Suprapubic skin (tissue), 4 donors: Measurements from ENCODE around the gene RRP12. TPM values are rescaled to one million over a fixed set of nuclear protein-coding genes. Genes with fewer than 3 reads are reported as not detected.
"Not testable (repeated sequence)": the region's sequence is repeated elsewhere in the genome, so short reads cannot be mapped to it uniquely, and the experiment has no call there.

Experiments
- DNase-seq, 2 donors: peaks; one replicate each; pipeline ENCODE4 v3.0.0-alpha.2; 2019; ENCODE audit warnings: low spot score in 2 of 2
- H3K27ac ChIP-seq: fragments of 200-600 bp; sonication (generic); one replicate; pipeline ENCODE4 v1.5.1; 2019
- H3K27me3 ChIP-seq: fragments of 200-600 bp; sonication (generic); one replicate; pipeline ENCODE4 v1.5.1; 2019
- H3K36me3 ChIP-seq: fragments of 200-600 bp; sonication (generic); one replicate; pipeline ENCODE4 v1.5.1; 2019
- H3K4me1 ChIP-seq: fragments of 200-600 bp; sonication (generic); one replicate; pipeline ENCODE4 v1.5.1; 2019
- H3K4me3 ChIP-seq: fragments of 200-600 bp; sonication (generic); one replicate; pipeline ENCODE4 v1.5.1; 2019; ENCODE audit warnings: mild to moderate bottlenecking
- H3K9me3 ChIP-seq: fragments of 200-600 bp; sonication (generic); one replicate; pipeline ENCODE4 v1.5.1; 2019
- EP300 ChIP-seq: sonication (generic); formaldehyde crosslinking; IDR thresholded peaks from one replicate; pipeline ENCODE4 v1.6.1; 2017; ENCODE audit warnings: antibody characterized with exemption
- POLR2A ChIP-seq, 2 donors: fragments of 450-650 bp; IDR thresholded peaks; one replicate each; pipeline ENCODE4 v1.6.1; 2017; ENCODE audit warnings: antibody characterized with exemption in 2 of 2, mild to moderate bottlenecking in 2 of 2, moderate library complexity in 2 of 2
- POLR2AphosphoS5 ChIP-seq, 3 donors: sonication (generic); formaldehyde crosslinking; IDR thresholded peaks; one replicate each; pipeline ENCODE4 v1.6.1; 2017; ENCODE audit warnings: antibody characterized with exemption in 3 of 3
- WGBS: methylation state at CpG from one replicate; pipeline ENCODE4 v1.1.5; 2018; 5-methylcytosine and 5-hydroxymethylcytosine counted together
- total RNA-seq, 4 donors: library from RNA; depleted of rRNA; stranded (reverse); fragments of >200 nt; gene quantifications; one replicate each; pipeline ENCODE4 v1.1.0, GENCODE V29; 2016
- TF ChIP-seq, protein P1 (sequence below), 2 donors: fragments of 200-600 bp in 1 of 2; fragments of 450-650 bp in 1 of 2; sonication (generic) in 1 of 2; IDR thresholded peaks; one replicate each; pipeline ENCODE4 v1.5.1; 2016 to 2019; ENCODE audit warnings: antibody characterized with exemption in 2 of 2, mild to moderate bottlenecking in 1 of 2, moderate library complexity in 1 of 2

The RRP12 gene
- total RNA-seq, 4 donors from 2014 or later = 24.5 to 49.3 (median 48.6) TPM

GRCh38 chr10:97355571-97355975 lies 45.6 kb downstream of the RRP12 start:
- TF ChIP-seq, protein P1, sequence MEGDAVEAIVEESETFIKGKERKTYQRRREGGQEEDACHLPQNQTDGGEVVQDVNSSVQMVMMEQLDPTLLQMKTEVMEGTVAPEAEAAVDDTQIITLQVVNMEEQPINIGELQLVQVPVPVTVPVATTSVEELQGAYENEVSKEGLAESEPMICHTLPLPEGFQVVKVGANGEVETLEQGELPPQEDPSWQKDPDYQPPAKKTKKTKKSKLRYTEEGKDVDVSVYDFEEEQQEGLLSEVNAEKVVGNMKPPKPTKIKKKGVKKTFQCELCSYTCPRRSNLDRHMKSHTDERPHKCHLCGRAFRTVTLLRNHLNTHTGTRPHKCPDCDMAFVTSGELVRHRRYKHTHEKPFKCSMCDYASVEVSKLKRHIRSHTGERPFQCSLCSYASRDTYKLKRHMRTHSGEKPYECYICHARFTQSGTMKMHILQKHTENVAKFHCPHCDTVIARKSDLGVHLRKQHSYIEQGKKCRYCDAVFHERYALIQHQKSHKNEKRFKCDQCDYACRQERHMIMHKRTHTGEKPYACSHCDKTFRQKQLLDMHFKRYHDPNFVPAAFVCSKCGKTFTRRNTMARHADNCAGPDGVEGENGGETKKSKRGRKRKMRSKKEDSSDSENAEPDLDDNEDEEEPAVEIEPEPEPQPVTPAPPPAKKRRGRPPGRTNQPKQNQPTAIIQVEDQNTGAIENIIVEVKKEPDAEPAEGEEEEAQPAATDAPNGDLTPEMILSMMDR (IDR thresholded peaks at IDR 0.05) = peak; percentile 3 to 39
- no peak for TF ChIP-seq EP300
- TF ChIP-seq POLR2A (IDR thresholded peaks at IDR 0.05) = no peak
- no peak for TF ChIP-seq POLR2AphosphoS5 (IDR thresholded peaks at IDR 0.05)
- no peak overlapping the region for H3K27ac ChIP-seq
- H3K9me3 ChIP-seq = no peaks in the 10 kb centered on the region
- H3K4me3 ChIP-seq = no peak overlapping the region
- 66% methylated on average over 5 of the region's 5 CpGs for WGBS
- H3K4me1 ChIP-seq = peaks cover 2% of the 10 kb centered on the region
- DNase-seq = no peak
- peaks cover 49% of the 10 kb centered on the region for H3K36me3 ChIP-seq
- no peaks in the 10 kb centered on the region for H3K27me3 ChIP-seq

GRCh38 chr10:97353945-97354344 lies 47.2 kb downstream of the RRP12 start:
- no peak overlapping the region for H3K27ac ChIP-seq
- no peak for TF ChIP-seq EP300
- no peak for TF ChIP-seq POLR2AphosphoS5 (IDR thresholded peaks at IDR 0.05)
- TF ChIP-seq, protein P1 (IDR thresholded peaks at IDR 0.05) = no peak
- TF ChIP-seq POLR2A (IDR thresholded peaks at IDR 0.05) = no peak
- no peak for DNase-seq
- peaks cover 2% of the 10 kb centered on the region for H3K4me1 ChIP-seq
- no peak overlapping the region for H3K4me3 ChIP-seq
- WGBS = 88% methylated on average over 4 of the region's 4 CpGs
- H3K36me3 ChIP-seq = peaks cover 35% of the 10 kb centered on the region
- H3K27me3 ChIP-seq = no peaks in the 10 kb centered on the region
- no peaks in the 10 kb centered on the region for H3K9me3 ChIP-seq

- TF ChIP-seq, protein P1 (IDR thresholded peaks at IDR 0.05) = no peak
- TF ChIP-seq POLR2AphosphoS5 (IDR thresholded peaks at IDR 0.05) (no peak), EP300 (no peak), POLR2A (IDR thresholded peaks at IDR 0.05) (no peak)
- Histone ChIP-seq H3K36me3 (peaks cover 8% of the 10 kb centered on the region), H3K4me1 (no peaks in the 10 kb centered on the region), H3K9me3 (no peaks in the 10 kb centered on the region), H3K27me3 (no peaks in the 10 kb centered on the region), H3K27ac (no peak overlapping the region), H3K4me3 (no peak overlapping the region)
- 84% methylated on average over 12 of the region's 12 CpGs for WGBS
- no peak for DNase-seq
Observed at GRCh38 chr10:97349752-97350513, 51.2 kb downstream of the RRP12 start.

DNA sequence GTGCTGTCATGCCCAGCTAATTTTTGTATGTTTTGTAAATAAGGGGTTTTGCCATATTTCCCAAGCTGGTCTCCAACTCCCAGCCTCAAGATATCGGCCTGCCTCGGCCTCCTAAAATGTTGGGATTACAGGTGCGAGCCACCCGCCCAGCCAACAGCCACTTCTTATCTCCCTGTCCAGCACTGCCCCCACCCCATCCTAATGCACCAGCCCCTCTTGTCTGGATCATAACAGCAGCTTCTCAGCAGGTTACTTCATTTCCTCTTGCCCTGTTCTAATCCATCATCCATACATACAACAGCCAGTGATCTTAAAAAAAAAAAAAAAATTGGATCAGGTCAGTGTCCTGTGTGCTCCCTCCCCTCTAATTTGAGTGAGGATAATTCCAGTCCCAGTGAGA lies 53.8 kb downstream of the RRP12 start:
- no peaks in the 10 kb centered on the region for H3K9me3 ChIP-seq
- peaks cover 8% of the 10 kb centered on the region for H3K36me3 ChIP-seq
- no peak overlapping the region for H3K27ac ChIP-seq
- 91% methylated on average over 4 of the region's 4 CpGs for WGBS
- DNase-seq = no peak
- TF ChIP-seq, protein P1 (IDR thresholded peaks at IDR 0.05) = no peak
- TF ChIP-seq POLR2AphosphoS5 (IDR thresholded peaks at IDR 0.05) (no peak), EP300 (no peak), POLR2A (IDR thresholded peaks at IDR 0.05) (no peak)
- H3K4me1 ChIP-seq = no peaks in the 10 kb centered on the region
- H3K4me3 ChIP-seq = no peak overlapping the region
- H3K27me3 ChIP-seq = no peaks in the 10 kb centered on the region

DNA sequence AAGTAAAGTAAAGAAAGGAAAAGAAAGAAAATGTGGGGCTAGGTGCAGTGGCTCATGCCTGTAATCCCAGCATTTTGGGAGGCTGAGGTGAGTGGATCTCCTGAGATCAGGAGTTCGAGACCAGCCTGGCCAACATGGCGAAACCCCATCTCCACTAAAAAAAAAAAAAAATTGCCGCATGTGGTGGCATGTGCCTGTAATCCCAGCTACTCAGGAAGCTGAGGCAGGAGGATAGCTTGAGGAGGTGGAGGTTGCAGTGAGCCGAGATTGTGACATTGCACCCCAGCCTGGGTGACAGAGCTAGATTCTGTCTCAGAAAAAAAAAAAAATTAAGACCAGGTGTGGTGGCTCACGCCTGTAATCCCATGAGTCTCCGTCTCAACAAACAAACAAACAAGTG lies 57.5 kb downstream of the RRP12 start:
- H3K27me3 ChIP-seq, H3K9me3 ChIP-seq, H3K4me1 ChIP-seq, H3K27ac ChIP-seq, DNase-seq, H3K36me3 ChIP-seq, H3K4me3 ChIP-seq: not testable (repeated sequence)
- 85% methylated on average over 6 of the region's 6 CpGs for WGBS

DNA sequence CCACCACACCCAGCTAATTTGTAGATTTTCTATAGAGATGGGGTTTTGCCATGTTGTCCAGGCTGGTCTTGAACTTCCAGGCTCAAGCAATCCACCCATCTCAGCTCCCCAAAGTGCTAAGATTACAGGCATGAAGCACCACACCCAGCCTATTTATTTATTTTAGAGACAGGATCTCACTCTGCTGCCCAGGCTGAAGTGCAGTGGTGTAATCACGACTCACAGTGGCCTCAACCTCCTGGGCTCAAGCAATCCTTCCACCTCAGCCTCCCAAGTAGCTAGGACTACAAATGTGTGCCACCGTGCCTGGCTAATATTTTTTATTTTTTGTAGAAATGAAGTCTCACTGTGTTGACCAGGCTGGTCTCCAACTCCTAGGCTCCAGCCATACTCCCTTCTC lies 59.7 kb downstream of the RRP12 start:
- no peak for DNase-seq
- TF ChIP-seq EP300 = no peak
- no peak for TF ChIP-seq POLR2AphosphoS5 (IDR thresholded peaks at IDR 0.05)
- TF ChIP-seq, protein P1 (IDR thresholded peaks at IDR 0.05) = no peak
- no peak for TF ChIP-seq POLR2A (IDR thresholded peaks at IDR 0.05)
- Histone ChIP-seq H3K4me1 (peaks cover 19% of the 10 kb centered on the region), H3K36me3 (no peaks in the 10 kb centered on the region), H3K4me3 (no peak overlapping the region), H3K27me3 (no peaks in the 10 kb centered on the region), H3K9me3 (no peaks in the 10 kb centered on the region), H3K27ac (no peak overlapping the region)
- WGBS = 65% methylated on average over 2 of the region's 2 CpGs
